HuH-7 (cell line): ENCODE results near the gene FAM163B.

ENCODE experiments used
- DNase-seq: peaks from one replicate; pipeline ENCODE4 v3.0.0; 2011; ENCODE audit warnings: low spot score

FAM163B gene

GRCh38 chr9:133543772-133544467 lies 65.3 kb downstream of the FAM163B start:
- no peak for DNase-seq

GRCh38 chr9:133542002-133542401 lies 67.2 kb downstream of the FAM163B start:
- no peak for DNase-seq

GRCh38 chr9:133540698-133541025 lies 68.5 kb downstream of the FAM163B start:
- no peak for DNase-seq

GRCh38 chr9:133539991-133540697 lies 69.0 kb downstream of the FAM163B start:
- no peak for DNase-seq

- no peak for DNase-seq
These were observed 70.0 kb downstream of the FAM163B start for GRCh38 chr9:133538851-133539833.

- no peak for DNase-seq
These were observed 71.0 kb downstream of the FAM163B start for GRCh38 chr9:133538176-133538575.

GRCh38 chr9:133537257-133537656 lies 71.9 kb downstream of the FAM163B start:
- no peak for DNase-seq

GRCh38 chr9:133536536-133536935 lies 72.7 kb downstream of the FAM163B start:
- DNase-seq, result no peak

- no peak for DNase-seq
These were observed 73.1 kb downstream of the FAM163B start for GRCh38 chr9:133536080-133536479.

GRCh38 chr9:133535306-133535877 lies 73.8 kb downstream of the FAM163B start:
- DNase-seq, result no peak

GRCh38 chr9:133534346-133535291 lies 74.6 kb downstream of the FAM163B start, which contains the start of gene ADAMTSL2:
Gene ADAMTSL2, plus strand, starts transcription at chr9:133534704. Its CDS starts 2,009 bp downstream, at chr9:133536713.
- DNase-seq, result no peak

- no peak for DNase-seq
These were observed 75.3 kb downstream of the FAM163B start for GRCh38 chr9:133533857-133534256.

GRCh38 chr9:133532937-133533668 lies 76.1 kb downstream of the FAM163B start:
- DNase-seq, result peak; percentile 96

GRCh38 chr9:133531293-133531692 lies 77.9 kb downstream of the FAM163B start:
- DNase-seq, result no peak

GRCh38 chr9:133529874-133530273 lies 79.3 kb downstream of the FAM163B start:
- no peak for DNase-seq

- no peak for DNase-seq
These were observed 79.7 kb downstream of the FAM163B start for GRCh38 chr9:133529457-133529856.

- DNase-seq, result no peak
These were observed 80.3 kb downstream of the FAM163B start for GRCh38 chr9:133528876-133529241.

- DNase-seq, result no peak
These were observed 81.0 kb downstream of the FAM163B start for GRCh38 chr9:133528001-133528875.

GRCh38 chr9:133527444-133527920 lies 81.7 kb downstream of the FAM163B start:
- no peak for DNase-seq
